K562 (cell line): Measurements from ENCODE around the gene JUNB. TPM values are rescaled to one million over a fixed set of nuclear protein-coding genes. Genes with fewer than 3 reads are reported as not detected.
A peak's percentile ranks its signal among the peaks of the same experiment; 100 is the strongest.

ENCODE experiments used
- CBX5 ChIP-seq: IDR thresholded peaks from 2 replicates; pipeline ENCODE4 v1.6.1; 2014; ENCODE audit warnings: low read depth, borderline replicate concordance
- ELF2 ChIP-seq: fragments of 250-450 bp; sonication (Bioruptor Pico); IDR thresholded peaks from 2 replicates; pipeline ENCODE4 v1.5.0; 2021; ENCODE audit warnings: mild to moderate bottlenecking
- L3MBTL2 ChIP-seq: fragments of 450-650 bp; IDR thresholded peaks from 2 replicates; pipeline ENCODE4 v1.6.1; 2016; ENCODE audit warnings: mild to moderate bottlenecking, moderate library complexity
- MCM2 ChIP-seq: fragments of 450-650 bp; IDR thresholded peaks from 2 replicates; pipeline ENCODE4 v1.6.1; 2017; ENCODE audit warnings: low read depth, mild to moderate bottlenecking
- PHF8 ChIP-seq: fragments of 200-600 bp; sonication (generic); IDR thresholded peaks from 2 replicates; pipeline ENCODE4 v1.6.1; 2012; ENCODE audit warnings: mixed run types, mild to moderate bottlenecking, inconsistent platforms, low read length, moderate library complexity, borderline replicate concordance
- ZFP36 ChIP-seq: fragments of 150-350 bp; IDR thresholded peaks from 2 replicates; pipeline ENCODE4 v1.6.1; 2018; ENCODE audit warnings: low read length, low read depth; ENCODE audit not compliant: partially characterized antibody
- polyA plus RNA-seq, 8 experiments: library from polyadenylated mRNA; depleted of rRNA in 4 of 8; stranded (reverse) in 5 of 8; unstranded in 3 of 8; fragments of >200 nt; fragmentation: Nextera tagmentation in 2 of 8; fragmentation: Illumina TruSeq in 1 of 8; extraction: Ambion mirVana in 2 of 8; extraction: Trizol in 1 of 8; gene quantifications; 2 replicates each; pipeline versions ENCODE4 v1.2.1 to v1.2.3, GENCODE V29; 2011 to 2014; ENCODE audit warnings: inconsistent platforms in 1 of 8, missing spikeins in 1 of 8
- total RNA-seq, 7 experiments: library from RNA; depleted of rRNA in 6 of 7; stranded (reverse); fragments of >200 nt in 6 of 7; fragmentation: Illumina TruSeq in 2 of 7; extraction: Trizol in 2 of 7; gene quantifications; 2 replicates each; pipeline versions ENCODE4 v1.2.1 to v1.2.3, GENCODE V29; 2011 to 2021; ENCODE audit warnings: low replicate concordance in 1 of 7
- TF ChIP-seq, protein P1 (sequence below): fragments of 450-650 bp; IDR thresholded peaks from 2 replicates; pipeline ENCODE4 v1.6.1; 2017; ENCODE audit warnings: antibody characterized with exemption, mild to moderate bottlenecking
- TF ChIP-seq, protein P2 (sequence below): IDR thresholded peaks from 2 replicates; pipeline ENCODE4 v1.6.1; 2011; ENCODE audit warnings: borderline replicate concordance, low read depth, mild to moderate bottlenecking, moderate library complexity, low read length; ENCODE audit not compliant: insufficient read depth, poor library complexity, severe bottlenecking
- TF ChIP-seq, protein P3 (sequence below), 2 experiments: fragments of 450-650 bp; formaldehyde crosslinking in 1 of 2; IDR thresholded peaks; 2 replicates each; pipeline versions ENCODE4 v1.4.0 to v1.6.1; 2014 to 2020; ENCODE audit warnings: mild to moderate bottlenecking in 2 of 2, borderline replicate concordance in 1 of 2, low read depth in 1 of 2
- TF ChIP-seq, protein P4 (sequence below): sonication (generic); IDR thresholded peaks from 2 replicates; pipeline ENCODE4 v1.6.1; 2016

Gene JUNB
- total and polyA plus RNA-seq, 9 of the 15 experiments (the other 6 are each of a cell fraction or from before 2014, with no cell fraction given), result 0.23 to 88.1 (median 13.1) TPM

DNA sequence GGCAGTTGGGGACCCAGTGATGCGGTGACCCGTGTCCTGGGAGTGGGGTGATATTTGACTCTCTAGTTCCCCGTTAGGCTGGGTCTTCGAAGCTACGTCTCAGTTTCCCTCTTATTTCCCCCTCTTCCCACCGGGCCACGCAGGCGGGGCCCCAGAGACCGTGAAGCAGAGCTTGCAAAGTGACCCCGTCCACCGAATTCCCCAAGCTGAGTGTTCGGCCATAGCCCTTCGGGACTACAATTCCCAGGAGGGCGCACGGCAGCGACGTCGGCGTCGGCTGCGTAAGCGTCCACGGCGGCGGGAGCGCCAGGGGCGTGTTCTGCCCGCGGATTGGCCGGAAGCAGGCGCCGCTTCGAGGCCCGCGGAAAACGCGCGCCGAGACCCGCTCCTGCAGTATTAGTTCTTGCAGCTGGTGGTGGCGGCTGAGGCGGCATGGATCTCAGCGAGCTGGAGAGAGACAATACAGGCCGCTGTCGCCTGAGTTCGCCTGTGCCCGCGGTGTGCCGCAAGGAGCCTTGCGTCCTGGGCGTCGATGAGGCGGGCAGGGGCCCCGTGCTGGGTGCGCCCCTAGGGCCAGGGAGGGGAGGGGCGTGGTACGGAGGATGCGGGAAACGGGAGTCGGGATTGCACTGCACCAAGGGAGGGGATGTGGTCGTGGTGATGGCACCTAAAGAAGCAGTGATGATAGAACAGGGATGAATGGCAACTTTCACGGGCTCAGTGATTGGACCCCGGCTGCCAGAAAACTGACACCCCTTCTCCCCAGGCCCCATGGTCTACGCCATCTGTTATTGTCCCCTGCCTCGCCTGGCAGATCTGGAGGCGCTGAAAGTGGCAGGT lies 15.2 kb downstream of the JUNB start, which contains the start of gene RNASEH2A (continued):
- TF ChIP-seq, protein P1, sequence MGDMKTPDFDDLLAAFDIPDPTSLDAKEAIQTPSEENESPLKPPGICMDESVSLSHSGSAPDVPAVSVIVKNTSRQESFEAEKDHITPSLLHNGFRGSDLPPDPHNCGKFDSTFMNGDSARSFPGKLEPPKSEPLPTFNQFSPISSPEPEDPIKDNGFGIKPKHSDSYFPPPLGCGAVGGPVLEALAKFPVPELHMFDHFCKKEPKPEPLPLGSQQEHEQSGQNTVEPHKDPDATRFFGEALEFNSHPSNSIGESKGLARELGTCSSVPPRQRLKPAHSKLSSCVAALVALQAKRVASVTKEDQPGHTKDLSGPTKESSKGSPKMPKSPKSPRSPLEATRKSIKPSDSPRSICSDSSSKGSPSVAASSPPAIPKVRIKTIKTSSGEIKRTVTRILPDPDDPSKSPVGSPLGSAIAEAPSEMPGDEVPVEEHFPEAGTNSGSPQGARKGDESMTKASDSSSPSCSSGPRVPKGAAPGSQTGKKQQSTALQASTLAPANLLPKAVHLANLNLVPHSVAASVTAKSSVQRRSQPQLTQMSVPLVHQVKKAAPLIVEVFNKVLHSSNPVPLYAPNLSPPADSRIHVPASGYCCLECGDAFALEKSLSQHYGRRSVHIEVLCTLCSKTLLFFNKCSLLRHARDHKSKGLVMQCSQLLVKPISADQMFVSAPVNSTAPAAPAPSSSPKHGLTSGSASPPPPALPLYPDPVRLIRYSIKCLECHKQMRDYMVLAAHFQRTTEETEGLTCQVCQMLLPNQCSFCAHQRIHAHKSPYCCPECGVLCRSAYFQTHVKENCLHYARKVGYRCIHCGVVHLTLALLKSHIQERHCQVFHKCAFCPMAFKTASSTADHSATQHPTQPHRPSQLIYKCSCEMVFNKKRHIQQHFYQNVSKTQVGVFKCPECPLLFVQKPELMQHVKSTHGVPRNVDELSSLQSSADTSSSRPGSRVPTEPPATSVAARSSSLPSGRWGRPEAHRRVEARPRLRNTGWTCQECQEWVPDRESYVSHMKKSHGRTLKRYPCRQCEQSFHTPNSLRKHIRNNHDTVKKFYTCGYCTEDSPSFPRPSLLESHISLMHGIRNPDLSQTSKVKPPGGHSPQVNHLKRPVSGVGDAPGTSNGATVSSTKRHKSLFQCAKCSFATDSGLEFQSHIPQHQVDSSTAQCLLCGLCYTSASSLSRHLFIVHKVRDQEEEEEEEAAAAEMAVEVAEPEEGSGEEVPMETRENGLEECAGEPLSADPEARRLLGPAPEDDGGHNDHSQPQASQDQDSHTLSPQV, result peak; percentile 61
- TF ChIP-seq ELF2 (CRISPR knock-in tag) (no peak), CBX5 (no peak), L3MBTL2 (peak; percentile 99), ZFP36 (no peak), MCM2 (no peak), PHF8 (peak; percentile 92)
- TF ChIP-seq, protein P2, sequence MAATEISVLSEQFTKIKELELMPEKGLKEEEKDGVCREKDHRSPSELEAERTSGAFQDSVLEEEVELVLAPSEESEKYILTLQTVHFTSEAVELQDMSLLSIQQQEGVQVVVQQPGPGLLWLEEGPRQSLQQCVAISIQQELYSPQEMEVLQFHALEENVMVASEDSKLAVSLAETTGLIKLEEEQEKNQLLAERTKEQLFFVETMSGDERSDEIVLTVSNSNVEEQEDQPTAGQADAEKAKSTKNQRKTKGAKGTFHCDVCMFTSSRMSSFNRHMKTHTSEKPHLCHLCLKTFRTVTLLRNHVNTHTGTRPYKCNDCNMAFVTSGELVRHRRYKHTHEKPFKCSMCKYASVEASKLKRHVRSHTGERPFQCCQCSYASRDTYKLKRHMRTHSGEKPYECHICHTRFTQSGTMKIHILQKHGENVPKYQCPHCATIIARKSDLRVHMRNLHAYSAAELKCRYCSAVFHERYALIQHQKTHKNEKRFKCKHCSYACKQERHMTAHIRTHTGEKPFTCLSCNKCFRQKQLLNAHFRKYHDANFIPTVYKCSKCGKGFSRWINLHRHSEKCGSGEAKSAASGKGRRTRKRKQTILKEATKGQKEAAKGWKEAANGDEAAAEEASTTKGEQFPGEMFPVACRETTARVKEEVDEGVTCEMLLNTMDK, result no peak
- TF ChIP-seq, protein P3, sequence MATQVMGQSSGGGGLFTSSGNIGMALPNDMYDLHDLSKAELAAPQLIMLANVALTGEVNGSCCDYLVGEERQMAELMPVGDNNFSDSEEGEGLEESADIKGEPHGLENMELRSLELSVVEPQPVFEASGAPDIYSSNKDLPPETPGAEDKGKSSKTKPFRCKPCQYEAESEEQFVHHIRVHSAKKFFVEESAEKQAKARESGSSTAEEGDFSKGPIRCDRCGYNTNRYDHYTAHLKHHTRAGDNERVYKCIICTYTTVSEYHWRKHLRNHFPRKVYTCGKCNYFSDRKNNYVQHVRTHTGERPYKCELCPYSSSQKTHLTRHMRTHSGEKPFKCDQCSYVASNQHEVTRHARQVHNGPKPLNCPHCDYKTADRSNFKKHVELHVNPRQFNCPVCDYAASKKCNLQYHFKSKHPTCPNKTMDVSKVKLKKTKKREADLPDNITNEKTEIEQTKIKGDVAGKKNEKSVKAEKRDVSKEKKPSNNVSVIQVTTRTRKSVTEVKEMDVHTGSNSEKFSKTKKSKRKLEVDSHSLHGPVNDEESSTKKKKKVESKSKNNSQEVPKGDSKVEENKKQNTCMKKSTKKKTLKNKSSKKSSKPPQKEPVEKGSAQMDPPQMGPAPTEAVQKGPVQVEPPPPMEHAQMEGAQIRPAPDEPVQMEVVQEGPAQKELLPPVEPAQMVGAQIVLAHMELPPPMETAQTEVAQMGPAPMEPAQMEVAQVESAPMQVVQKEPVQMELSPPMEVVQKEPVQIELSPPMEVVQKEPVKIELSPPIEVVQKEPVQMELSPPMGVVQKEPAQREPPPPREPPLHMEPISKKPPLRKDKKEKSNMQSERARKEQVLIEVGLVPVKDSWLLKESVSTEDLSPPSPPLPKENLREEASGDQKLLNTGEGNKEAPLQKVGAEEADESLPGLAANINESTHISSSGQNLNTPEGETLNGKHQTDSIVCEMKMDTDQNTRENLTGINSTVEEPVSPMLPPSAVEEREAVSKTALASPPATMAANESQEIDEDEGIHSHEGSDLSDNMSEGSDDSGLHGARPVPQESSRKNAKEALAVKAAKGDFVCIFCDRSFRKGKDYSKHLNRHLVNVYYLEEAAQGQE (IDR thresholded peaks at IDR 0.05; ENCODE audit: borderline replicate concordance), result no peak
- TF ChIP-seq, protein P3 (CRISPR knock-in tag; IDR thresholded peaks at IDR 0.05; ENCODE audit: low read depth), result no peak
- TF ChIP-seq, protein P4, sequence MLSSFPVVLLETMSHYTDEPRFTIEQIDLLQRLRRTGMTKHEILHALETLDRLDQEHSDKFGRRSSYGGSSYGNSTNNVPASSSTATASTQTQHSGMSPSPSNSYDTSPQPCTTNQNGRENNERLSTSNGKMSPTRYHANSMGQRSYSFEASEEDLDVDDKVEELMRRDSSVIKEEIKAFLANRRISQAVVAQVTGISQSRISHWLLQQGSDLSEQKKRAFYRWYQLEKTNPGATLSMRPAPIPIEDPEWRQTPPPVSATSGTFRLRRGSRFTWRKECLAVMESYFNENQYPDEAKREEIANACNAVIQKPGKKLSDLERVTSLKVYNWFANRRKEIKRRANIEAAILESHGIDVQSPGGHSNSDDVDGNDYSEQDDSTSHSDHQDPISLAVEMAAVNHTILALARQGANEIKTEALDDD, result no peak
